HepG2 (cell line): ENCODE measurements around the gene BMPR2. TPM values are rescaled to one million over a fixed set of nuclear protein-coding genes. Genes with fewer than 3 reads are reported as not detected.

Experiments
- ASH2L ChIP-seq: fragments of 300-600, 200-600 bp; sonication (generic); IDR thresholded peaks from 2 replicates; pipeline ENCODE4 v1.7.0; 2017; ENCODE audit warnings: low read depth, mild to moderate bottlenecking, moderate library complexity, mixed read lengths, low read length; ENCODE audit not compliant: insufficient read length
- CEBPG ChIP-seq: IDR thresholded peaks from 2 replicates; pipeline ENCODE4 v1.6.1; 2016
- GRHL1 ChIP-seq: sonication (generic); formaldehyde crosslinking; conservative IDR thresholded peaks from 2 replicates; pipeline ENCODE4 v1.8.0; 2022; ENCODE audit warnings: missing genetic modification reagents
- HDAC2 ChIP-seq: sonication (generic); formaldehyde crosslinking; IDR thresholded peaks from 2 replicates; pipeline ENCODE4 v1.4.0; 2020; ENCODE audit warnings: missing genetic modification reagents
- KDM5A ChIP-seq: fragments of 200-600 bp; sonication (generic); IDR thresholded peaks from 2 replicates; pipeline ENCODE4 v1.7.0; 2018; ENCODE audit warnings: antibody characterized with exemption, mild to moderate bottlenecking, low read length, borderline replicate concordance
- NFYB ChIP-seq: sonication (generic); formaldehyde crosslinking; IDR thresholded peaks from 2 replicates; pipeline ENCODE4 v1.4.0; 2020; ENCODE audit warnings: missing genetic modification reagents
- NR2F6 ChIP-seq, 2 experiments: IDR thresholded peaks; 2 replicates each; pipeline ENCODE4 v1.6.1; 2016; ENCODE audit warnings: antibody characterized with exemption in 1 of 2, mild to moderate bottlenecking in 1 of 2
- NR3C1 ChIP-seq: sonication (generic); formaldehyde crosslinking; IDR thresholded peaks from 2 replicates; pipeline ENCODE4 v1.4.0; 2020; ENCODE audit warnings: missing genetic modification reagents
- PCBP1 ChIP-seq: fragments of 200-400 bp; formaldehyde crosslinking; IDR thresholded peaks from 2 replicates; pipeline ENCODE4 v1.6.1; 2017; ENCODE audit warnings: mild to moderate bottlenecking, low read depth, low read length, borderline replicate concordance
- RFX5 ChIP-seq: IDR thresholded peaks from 2 replicates; pipeline ENCODE4 v1.6.1; 2011; ENCODE audit warnings: low read depth, low read length, improper control_type of control experiment
- TFDP1 ChIP-seq: IDR thresholded peaks from 2 replicates; pipeline ENCODE4 v1.6.1; 2016; ENCODE audit warnings: missing compliant biosample characterization, missing genetic modification reagents, borderline replicate concordance
- TFE3 ChIP-seq: IDR thresholded peaks from 2 replicates; pipeline ENCODE4 v1.6.1; 2016
- THAP11 ChIP-seq: IDR thresholded peaks from 2 replicates; pipeline ENCODE4 v1.6.1; 2016; ENCODE audit warnings: missing biosample characterization, missing genetic modification reagents
- YEATS4 ChIP-seq: sonication (generic); formaldehyde crosslinking; IDR thresholded peaks from 2 replicates; pipeline ENCODE4 v1.4.0; 2020; ENCODE audit warnings: missing genetic modification reagents, borderline replicate concordance
- ZNF337 ChIP-seq: sonication (generic); formaldehyde crosslinking; IDR thresholded peaks from 2 replicates; pipeline ENCODE4 v1.5.1; 2020; ENCODE audit warnings: missing genetic modification reagents, low read depth, mild to moderate bottlenecking, borderline replicate concordance
- ZNF687 ChIP-seq: sonication (generic); formaldehyde crosslinking; IDR thresholded peaks from 2 replicates; pipeline ENCODE4 v1.5.1; 2020; ENCODE audit warnings: mild to moderate bottlenecking, missing genetic modification reagents, moderate library complexity
- ZNF768 ChIP-seq: sonication (generic); formaldehyde crosslinking; IDR thresholded peaks from 2 replicates; pipeline ENCODE4 v1.4.0; 2020; ENCODE audit warnings: missing genetic modification reagents
- polyA plus RNA-seq, 8 experiments: library from polyadenylated mRNA; depleted of rRNA in 3 of 8; stranded (reverse) in 7 of 8; unstranded in 1 of 8; fragments of >200 nt; fragmentation: Illumina TruSeq in 4 of 8; extraction: Trizol in 4 of 8; gene quantifications; 2 replicates each; pipeline versions ENCODE4 v1.2.1 to v1.2.3, GENCODE V29; 2011 to 2016; ENCODE audit warnings: low read depth in 4 of 8, missing spikeins in 1 of 8, mixed read lengths in 1 of 8; ENCODE audit not compliant: insufficient read depth in 1 of 8
- total RNA-seq, 5 experiments: library from RNA; depleted of rRNA; stranded (reverse); fragments of >200 nt; fragmentation: Illumina TruSeq; extraction: Trizol; gene quantifications; 2 replicates each; pipeline ENCODE4 v1.2.3, GENCODE V29; 2016; ENCODE audit warnings: low read depth in 1 of 5
- TF ChIP-seq, protein P1 (sequence below): sonication (generic); formaldehyde crosslinking; IDR thresholded peaks from 2 replicates; pipeline ENCODE4 v1.5.0; 2020; ENCODE audit warnings: mild to moderate bottlenecking, missing genetic modification reagents, moderate library complexity

Gene BMPR2
- total and polyA plus RNA-seq, 2 of the 13 experiments (the other 11 are each of a cell fraction or from before 2014, with no cell fraction given) = 5.5 to 10.3 TPM

GRCh38 chr2:202588647-202589581 is 212.8 kb downstream of the BMPR2 start (continued):
- TF ChIP-seq KDM5A = no peak
- TF ChIP-seq ZNF687 (CRISPR knock-in tag) = peak; percentile 78
- TF ChIP-seq YEATS4 (CRISPR knock-in tag) = no peak; the same call in 1 of the 2 replicates
- TF ChIP-seq PCBP1 = no peak
- no peak; the same call in 1 of the 2 replicates for TF ChIP-seq CEBPG (CRISPR knock-in tag)
- no peak for TF ChIP-seq GRHL1 (CRISPR knock-in tag)
- TF ChIP-seq THAP11 (CRISPR knock-in tag) = peak; percentile 61; the same call in 1 of the 2 replicates
- TF ChIP-seq ZNF337 (CRISPR knock-in tag) = peak; percentile 89; the same call in 1 of the 2 replicates
- TF ChIP-seq RFX5 = no peak
- TF ChIP-seq NR3C1 (CRISPR knock-in tag) = no peak
- TF ChIP-seq, protein P1, sequence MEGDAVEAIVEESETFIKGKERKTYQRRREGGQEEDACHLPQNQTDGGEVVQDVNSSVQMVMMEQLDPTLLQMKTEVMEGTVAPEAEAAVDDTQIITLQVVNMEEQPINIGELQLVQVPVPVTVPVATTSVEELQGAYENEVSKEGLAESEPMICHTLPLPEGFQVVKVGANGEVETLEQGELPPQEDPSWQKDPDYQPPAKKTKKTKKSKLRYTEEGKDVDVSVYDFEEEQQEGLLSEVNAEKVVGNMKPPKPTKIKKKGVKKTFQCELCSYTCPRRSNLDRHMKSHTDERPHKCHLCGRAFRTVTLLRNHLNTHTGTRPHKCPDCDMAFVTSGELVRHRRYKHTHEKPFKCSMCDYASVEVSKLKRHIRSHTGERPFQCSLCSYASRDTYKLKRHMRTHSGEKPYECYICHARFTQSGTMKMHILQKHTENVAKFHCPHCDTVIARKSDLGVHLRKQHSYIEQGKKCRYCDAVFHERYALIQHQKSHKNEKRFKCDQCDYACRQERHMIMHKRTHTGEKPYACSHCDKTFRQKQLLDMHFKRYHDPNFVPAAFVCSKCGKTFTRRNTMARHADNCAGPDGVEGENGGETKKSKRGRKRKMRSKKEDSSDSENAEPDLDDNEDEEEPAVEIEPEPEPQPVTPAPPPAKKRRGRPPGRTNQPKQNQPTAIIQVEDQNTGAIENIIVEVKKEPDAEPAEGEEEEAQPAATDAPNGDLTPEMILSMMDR (CRISPR knock-in tag) = peak; percentile 99
- peak; percentile 89 for TF ChIP-seq HDAC2 (CRISPR knock-in tag)
- TF ChIP-seq ZNF768 = no peak
- no peak; the same call in 1 of the 2 replicates for TF ChIP-seq NR2F6 (IDR thresholded peaks at IDR 0.05)
- peak; percentile 36; the same call in 1 of the 2 replicates for TF ChIP-seq NR2F6 (CRISPR knock-in tag; IDR thresholded peaks at IDR 0.05)
- TF ChIP-seq ASH2L = peak; percentile 26
- TF ChIP-seq TFE3 (CRISPR knock-in tag) = 0 out of 2 replicates have a peak, but pooled peaks have one; percentile 49
- TF ChIP-seq TFDP1 = no peak
- 0 out of 2 replicates have a peak, but pooled peaks have one; percentile 28 for TF ChIP-seq NFYB
